Activated CD4-positive, alpha-beta T cell treated with anti-CD3 and anti-CD28 coated beads for 4 hours (primary cell): ENCODE results near the gene SRBD1.

Experiments
- DNase-seq, 2 donors: peaks; one replicate each; pipeline ENCODE4 v3.0.0-alpha.2; 2020

The SRBD1 gene

DNA sequence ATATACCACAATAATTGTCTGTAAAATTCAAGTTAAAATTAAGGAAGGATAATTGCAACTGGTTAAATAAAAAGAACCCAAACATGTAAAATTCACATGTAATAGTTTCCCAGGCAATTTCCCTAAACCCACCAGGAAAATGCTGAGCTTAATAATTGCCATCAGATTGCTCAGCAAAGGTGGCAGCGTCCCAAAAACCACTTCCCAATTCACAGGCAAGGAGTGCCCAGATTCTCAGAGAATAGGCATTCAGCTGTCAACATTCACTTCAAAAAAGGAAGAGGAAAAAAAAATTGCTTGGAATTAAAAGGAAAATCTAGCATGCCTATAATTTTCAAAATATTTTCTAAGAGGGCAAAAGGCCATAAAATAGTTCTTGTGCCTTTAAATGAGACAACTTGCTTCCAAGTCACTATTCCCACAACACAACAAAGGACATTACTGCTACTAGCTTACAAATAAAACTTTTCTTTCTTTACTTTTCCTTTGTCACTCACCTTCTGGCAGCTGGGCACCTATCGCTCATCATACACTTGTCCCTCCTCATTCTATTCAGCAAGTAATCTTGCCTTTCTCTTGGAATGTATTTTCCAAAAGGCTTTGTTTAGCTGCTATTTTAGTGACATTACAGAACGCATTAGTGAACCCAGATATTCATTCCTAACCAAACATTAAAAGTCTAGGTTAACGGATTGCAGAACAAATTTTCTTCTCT is 15.2 kb downstream of the SRBD1 start:
- no peak for DNase-seq

DNA sequence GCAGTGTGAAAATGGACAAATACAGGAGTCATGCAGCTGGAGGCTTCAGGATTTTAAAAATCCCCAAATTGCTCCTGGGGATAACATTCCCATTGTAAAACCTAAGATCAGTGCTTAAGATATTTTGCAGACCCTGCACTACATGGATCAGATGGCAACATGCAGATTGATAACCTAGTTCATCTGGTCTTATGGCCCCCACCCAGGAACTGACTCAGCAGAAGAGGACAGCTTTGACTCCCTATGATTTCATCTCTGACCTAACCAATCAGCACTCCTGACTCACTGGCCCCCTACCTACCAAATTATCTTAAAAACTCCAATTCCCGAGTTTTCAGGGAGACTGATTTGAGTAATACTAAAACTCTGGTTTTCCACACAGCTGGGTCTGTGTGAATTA is 20.0 kb downstream of the SRBD1 start:
- DNase-seq, result no peak

DNA sequence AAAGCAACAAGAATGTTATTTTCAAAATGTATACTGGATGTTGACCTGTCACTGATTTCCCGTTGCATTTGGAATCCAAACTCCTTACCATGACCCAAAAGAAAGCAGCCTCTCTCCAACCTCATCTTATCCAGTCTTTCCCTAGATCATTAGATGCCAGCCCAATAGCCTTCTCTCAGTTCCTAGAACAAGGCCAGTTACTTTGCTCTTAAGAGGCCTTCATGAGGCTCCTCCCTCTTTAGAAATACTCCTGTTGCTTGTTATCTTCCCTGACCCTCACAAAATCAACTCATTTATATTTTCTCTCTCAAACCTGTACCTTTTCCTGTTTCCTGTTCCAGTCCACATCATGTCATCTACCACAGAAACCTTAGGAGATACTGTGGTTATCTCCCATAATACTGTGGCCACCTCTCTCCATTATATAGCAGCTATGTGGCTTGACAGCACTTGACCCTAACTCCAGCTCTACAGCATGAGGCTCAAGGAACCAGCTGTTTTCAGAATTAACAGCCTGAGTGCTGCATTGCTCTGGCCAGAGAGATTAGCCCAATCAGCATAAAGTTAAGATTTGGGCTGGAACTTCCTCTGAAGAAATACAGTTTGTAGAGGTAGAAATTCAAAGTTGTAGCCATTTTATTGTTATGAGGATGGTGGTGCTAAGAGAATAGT is 22.8 kb downstream of the SRBD1 start:
- DNase-seq, result no peak

DNA sequence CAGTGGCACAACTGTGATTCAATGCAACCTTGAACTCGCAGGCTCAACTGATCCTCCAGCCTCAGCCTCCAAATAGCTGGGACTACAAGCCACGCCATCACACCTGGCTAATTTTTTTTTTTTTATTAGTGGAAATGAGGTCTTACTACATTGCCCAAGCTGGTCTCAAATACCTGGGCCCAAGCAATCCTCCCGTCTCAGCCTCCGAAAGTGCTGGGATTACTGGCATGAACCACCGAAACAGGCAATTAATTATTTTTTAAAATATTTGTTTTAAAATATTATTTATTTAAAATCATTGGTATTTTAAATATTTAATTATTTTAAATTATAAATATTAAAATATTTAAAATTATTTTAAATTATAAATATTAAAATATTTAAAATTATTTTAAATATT is 24.5 kb downstream of the SRBD1 start:
- DNase-seq, result no peak

DNA sequence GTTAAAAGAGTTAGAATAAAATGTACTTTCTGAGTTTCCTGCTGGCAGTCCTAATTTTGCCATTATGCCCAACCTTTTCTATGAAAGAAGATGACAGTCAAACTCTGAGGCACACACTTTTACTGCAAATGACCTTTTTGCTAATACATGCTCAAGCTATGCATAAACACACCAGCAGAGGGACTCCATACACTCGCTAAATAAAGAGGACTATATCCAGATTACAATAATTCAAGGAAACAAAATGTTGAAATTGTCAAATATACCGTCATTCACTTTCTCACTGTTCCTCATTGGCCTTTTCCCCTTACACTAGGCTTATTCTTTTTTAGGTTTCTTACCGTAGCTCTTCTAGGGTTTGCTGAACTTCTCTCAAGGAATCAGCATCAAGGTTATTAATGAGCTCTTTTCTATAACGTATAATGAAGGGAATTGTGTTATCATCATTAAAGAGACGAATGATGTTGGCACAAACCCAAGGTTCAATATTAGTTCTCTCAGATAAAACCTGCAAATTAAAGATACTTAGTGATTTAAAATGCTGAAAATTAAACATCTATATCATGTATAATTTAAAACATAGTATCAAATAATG is 25.7 kb downstream of the SRBD1 start:
- DNase-seq, result peak in 1 of 2 donors; percentile 3

DNA sequence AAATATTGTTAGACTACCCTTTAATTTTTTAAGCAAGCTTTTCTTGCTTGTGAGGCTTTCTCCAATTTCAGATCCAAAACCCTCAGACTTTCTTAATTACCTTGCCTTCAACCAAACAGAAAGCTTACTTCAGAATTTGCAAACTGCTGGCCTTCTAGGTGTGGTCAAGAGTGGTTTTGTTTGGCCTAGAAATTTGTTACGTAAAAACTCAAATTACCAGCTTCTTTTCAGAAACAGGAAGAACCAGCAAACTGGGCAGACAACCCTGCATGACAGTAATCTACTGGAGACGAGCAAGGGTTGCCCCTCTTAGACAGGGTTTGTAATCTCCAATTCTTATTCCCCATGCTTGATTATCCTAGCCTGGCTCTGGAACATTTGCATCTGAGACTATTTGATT is 27.1 kb downstream of the SRBD1 start:
- no peak for DNase-seq

DNA sequence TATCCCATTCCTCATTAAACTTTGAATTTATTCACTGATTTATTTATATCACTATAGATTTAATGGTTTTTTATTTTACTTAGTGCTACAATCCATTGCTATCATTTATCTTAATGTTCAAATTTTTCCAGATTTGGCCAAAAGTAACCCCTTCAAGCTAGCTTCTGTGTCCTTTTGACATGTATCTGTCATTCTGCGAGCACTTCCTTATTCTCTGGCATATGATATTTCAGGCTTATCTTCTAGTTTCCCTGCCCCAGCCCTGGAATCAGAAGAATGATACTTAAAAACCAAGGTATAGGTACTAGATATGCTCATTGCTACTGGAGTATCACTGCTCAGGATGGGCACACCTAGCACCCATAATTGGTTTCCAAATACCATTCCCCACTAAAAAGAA is 28.5 kb downstream of the SRBD1 start:
- no peak for DNase-seq

DNA sequence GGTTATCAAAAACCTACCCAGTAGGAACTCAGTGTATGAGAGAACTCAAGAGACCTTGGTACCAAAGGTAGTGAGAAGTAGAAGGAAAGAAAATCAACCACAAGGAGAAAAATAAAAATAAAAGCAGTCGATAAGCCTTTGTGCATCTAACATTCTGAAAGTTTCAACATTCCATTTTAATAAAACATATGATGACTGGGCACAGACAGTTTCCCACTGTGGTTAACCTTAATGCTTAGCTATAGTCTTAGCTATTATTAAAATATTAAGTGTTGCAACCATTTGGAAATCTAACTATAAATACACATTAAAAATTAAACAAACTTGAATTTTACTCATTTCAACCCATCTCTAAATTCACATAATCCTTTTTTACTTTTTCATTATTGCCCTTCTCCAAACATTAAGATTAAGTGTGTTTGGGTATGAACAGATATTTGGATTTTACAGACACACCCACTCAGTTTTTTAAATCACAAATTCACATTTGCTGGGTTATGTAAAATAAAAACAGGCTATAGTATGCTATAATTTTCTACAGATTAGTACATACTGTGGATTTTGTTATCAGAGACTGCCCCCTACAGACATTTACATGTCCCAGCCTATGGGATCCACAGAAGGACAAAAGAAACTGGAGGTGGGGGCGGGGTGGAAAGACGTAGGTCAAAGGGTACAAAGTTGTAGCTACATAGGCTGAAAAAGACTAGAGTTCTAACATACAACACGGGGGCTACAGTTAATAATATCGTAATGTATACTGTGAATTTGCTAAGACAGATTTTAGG is 32.8 kb downstream of the SRBD1 start:
- DNase-seq, result peak; percentile 7 to 16

DNA sequence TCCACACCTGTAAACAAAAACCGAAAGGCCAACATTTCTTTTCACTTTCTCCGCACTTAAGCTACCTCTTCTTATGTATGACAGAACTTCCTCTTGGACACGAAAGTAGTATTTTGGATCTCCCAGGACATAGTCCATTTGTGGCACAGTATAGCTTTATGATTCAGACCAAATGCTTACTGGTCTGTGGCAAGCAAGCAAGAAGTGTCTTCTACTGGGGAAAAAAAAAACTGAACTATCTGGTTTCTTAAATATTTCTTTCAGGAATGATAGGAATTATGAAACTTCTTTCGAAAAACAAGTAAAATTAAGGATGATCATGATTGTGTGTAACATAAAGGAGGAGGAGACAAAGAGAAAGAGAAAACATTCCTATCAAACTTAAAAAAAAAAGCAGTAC is 33.6 kb downstream of the SRBD1 start:
- DNase-seq, result no peak

DNA sequence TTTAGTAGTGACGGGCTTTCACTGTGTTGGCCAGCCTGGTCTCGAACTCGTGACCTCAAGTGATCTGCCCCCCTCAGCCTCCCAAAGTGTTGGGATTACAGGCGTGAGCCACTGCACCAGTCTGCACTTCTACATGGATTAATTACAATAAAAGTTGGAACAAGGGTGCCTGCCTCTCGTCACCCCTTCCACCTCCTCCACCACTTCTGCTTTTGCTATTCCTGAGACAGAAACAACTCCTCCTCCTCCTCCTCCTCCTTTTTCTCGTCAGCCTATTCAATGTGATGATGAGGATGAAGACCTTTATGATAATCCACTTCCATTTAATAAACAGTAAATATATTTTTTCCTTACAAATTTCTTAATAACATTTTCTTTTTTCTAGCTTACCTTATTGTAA is 35.2 kb downstream of the SRBD1 start:
- DNase-seq, result no peak

DNA sequence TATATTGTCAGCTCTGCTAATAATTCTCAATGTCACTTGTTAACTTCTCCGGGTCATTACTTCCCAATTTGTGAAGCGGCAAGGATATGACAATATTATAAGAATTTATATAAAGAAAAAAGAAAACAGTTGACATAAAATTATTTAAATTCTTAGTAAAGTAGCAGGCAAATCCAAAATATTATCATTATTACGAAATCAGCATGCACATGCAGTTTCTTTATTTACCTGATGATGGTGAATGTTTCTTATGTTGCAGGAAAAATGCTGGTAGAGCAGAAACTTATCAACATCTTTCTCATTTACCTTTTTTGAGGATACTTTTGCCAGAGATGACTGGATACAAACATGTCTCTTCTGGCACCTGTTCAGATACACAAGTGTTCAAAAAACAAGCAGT is 38.1 kb downstream of the SRBD1 start:
- DNase-seq, result no peak

DNA sequence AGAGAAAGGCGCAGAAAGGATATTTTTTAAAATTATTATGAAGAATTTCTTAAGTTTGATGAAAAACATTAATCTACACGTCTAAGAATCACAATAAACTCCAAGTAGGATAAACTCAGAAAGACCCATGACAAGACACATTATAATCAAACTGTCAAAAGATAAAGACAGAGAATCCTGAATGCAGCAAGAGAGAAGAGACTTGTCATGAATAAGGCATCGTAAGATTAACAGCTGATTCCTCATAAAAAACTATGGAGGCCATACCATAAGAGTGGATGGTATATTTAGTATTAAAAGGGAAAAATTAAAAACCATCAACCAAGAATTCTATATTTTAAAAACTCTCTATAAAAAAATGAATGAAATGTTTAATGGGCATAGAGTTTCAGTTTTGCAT is 39.1 kb downstream of the SRBD1 start:
- DNase-seq, result no peak

DNA sequence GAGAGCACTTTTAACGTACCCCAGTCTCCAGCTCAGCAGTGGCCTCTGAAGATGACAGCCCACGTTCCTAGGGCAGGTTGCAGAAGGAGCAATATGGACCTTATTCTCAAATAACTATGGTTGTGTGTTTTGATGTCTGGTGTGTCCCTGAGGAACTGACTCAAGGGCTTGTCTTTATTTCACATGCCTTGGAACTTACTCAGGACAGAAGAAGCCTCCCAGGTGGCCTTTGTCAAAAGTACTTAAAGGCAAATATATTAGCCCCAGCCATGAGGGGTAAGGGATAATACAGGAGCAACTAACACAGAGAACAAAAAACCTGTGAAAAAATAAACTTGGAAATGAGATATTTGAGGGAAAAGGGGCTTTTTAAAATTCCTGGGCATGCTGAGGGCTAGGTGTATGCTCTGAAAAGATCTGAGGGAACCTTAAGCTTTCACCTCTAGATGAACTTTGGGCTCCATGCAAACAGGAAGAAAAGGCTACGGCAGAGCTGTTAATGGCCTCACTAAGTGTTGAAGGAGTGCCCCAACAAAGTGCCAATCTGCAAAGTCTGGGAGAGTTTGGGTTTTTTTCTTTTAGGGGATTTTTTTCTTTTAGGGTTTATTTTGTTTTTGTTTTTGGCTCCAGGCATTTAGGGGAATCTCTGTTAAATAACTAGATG is 40.3 kb downstream of the SRBD1 start:
- DNase-seq, result no peak

DNA sequence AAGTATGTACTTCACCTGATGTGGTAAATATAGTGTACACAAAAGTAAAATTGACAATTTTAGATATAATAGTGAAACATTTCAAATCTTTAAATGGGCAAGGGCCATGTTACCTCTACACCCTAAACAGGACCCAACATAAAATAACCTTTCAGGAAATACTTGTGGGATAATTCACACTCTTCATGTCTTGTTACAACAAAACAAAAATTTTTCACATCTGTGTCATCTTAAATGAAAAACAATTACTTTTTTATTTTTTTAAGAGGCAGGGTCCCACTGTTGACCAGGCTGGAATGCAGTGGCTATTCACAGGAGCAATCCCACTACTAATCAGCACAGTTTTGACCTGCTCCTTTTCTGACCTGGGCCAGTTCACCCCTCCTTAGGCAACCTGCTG is 42.1 kb downstream of the SRBD1 start:
- DNase-seq, result no peak

DNA sequence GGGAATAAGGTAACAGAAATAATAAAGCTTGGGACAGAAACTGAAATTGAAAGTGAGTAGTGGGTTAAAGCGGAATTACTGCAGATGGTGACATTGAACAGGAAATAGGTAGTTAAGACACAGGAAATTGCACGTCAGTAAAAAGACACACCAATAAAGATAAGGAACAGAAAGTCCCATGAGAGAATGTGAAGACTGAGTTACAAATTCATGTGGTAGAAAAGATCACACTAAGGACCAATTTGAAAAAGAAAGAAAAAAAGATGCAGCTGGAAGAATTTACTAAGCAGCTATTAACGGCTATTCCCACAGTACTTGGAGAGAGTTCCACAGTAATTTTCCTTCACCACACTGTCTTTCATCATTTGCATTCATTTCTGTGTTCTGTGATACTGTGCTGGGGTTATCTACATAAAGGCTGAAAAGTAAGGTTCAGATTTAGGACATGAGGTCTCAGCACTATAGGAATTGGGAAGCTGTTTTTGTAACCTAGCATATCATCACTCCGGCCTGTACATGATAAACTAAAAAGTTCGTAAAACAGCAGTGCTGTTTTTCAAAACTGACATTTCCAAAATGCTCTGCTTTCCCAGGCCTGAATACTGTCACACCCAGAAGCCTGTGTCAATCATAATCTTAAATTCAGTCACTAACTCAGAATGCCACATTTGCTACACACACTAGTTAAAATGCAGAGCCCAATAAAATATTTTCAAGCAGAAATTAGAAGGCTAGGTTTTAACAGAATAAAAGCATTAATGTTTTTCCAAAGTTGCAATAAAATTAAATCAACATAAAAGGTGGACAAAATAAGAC is 42.9 kb downstream of the SRBD1 start:
- DNase-seq, result peak in 1 of 2 donors; percentile 1

DNA sequence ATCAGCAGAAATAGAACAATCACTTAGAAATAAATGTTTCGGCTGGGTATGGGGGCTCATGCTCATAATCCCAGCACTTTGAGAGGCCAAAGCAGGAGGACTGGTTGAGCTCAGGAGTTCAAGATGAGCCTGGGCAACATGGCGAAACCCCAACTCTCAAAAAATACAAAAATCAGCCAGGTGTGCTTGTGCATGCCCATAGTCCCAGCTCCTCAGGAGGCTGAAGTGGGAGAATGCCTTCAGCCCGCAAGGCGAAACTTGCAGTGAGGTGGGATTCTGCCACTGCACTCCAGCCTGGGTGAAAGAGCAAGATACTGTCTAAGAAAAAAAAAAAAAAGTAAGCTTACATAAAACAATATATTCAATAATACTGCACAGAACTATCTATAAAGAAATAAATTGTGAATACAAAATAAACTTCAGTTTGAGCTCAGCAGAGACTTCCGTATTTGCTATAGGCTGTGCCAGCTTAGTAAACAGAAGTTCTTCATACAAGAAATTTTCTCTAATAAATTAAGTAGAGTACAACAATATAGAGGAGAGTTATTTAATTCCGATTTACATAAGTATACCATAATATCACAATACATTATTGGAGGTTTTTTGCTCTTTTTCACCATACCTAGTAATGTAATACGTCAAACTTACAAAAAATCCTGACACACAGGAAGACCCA is 43.6 kb downstream of the SRBD1 start:
- DNase-seq, result no peak

DNA sequence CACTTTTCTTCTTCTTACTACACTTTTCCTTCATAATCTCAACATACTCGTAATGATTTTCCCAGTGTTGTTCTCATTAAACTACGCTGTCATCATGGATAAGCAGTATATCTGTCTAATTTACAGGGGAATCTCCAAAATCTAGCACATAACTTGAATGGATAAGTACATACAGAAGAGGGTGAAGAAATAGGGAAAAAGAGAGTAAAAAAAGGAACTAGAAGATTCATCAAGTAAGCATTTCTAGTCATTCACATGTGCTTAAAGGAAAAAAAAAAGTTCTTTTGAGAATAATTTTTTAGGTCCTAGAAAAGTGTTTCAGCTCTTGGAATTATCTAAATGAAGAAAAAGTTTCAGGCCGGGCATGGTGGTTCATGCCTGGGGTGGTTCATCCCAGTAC is 51.6 kb downstream of the SRBD1 start:
- no peak for DNase-seq

DNA sequence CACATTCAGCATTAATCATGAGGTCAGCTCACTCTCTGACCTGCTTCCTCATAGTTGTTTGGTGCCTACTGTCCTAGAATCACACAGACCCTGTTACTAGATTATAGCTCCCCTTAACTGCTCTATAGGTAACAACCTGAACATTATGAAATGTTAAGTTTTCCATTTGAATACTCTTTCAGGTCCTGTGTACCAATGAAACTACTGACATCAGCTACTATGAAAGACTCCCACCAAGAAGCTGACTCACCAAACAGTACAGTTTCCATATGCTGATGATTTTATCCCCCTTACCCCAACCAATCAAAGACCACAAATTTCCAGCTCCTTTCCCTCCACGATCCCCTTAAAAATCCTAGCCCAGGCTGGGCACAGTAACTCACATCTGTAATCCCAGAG is 56.3 kb downstream of the SRBD1 start:
- no peak for DNase-seq

DNA sequence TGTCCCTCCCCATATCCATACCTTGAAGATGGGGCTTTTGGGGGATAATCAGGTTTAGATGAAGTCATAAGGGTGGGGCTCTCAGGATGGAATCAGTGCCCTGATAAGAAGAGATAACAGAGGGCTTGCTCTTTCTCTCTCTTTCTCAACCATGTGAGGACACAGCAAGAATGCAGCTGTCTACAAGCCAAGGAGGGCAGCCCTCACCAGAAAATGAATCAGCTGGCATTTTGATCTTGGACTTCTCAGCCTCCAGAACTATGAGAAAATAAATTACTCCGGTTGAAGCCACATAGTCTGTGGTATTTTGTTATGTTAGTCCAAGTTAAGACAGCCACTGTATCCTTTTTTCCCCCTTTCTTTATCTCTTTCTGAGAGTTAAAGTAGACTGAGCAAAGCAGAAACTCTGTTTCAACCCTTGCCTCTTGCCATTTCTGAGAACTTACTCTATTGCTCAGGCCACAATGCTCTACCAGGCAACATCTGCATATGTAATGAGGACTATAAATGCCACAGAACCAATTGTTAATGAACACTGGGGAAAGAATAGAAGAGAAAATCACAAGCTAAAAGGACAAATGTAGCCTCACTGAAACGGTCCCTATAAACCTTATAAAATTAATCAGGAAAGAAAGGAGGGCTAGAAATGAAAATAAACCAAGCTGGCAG is 56.9 kb downstream of the SRBD1 start:
- DNase-seq, result no peak

DNA sequence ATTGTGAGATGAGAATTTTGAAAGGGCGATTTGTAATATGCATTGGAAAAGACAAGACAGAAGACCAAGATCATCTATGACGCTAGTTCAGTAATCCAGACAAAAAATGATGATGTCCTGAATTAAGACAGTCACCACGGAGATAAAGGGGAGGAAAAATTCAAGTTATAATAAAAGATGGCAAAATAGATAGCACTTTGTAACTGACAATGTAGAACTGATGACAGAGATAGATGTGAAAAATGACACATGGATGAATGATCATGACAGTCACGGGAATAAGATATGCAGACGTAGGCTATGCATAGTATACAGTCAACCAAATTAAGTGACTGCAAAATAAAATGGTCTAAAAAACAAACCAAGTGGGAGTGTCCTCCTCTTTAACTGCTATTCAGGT is 59.2 kb downstream of the SRBD1 start:
- no peak for DNase-seq

DNA sequence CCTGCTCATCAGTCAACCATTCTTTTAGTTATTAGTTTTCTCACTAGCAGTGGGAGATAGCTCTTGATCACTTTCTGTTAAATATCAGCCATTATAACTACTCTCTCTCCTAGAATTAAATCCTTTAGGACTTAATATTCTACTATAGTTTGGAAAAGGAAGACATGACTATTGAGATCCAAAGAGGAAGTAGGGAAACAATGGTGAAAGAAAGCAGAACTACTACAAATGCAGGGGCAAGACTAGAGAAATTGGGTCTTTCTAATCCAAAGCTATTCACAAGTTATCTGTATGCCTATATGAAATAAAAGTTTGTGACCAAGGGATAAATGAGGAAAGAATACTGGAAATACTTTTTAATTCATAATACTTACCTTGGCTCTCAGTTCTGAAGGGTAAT is 65.1 kb downstream of the SRBD1 start:
- DNase-seq, result no peak
